OCI-LY1 (cell line): ENCODE results near the gene AGAP9.
"Not testable (repeated sequence)": the region's sequence is repeated elsewhere in the genome, so short reads cannot be mapped to it uniquely, and the experiment has no call there.

Experiments used
- CTCF ChIP-seq: fragments of 200-600 bp; sonication (generic), shearing (Covaris generic); IDR thresholded peaks from 2 replicates; pipeline ENCODE4 v1.5.1; 2017; ENCODE audit warnings: mild to moderate bottlenecking, antibody characterized with exemption, low read length, moderate library complexity, mixed read lengths
- EZH2 ChIP-seq: fragments of 200-600 bp; sonication (generic), shearing (Covaris generic); IDR thresholded peaks from 2 replicates; pipeline ENCODE4 v1.8.0; 2017; ENCODE audit warnings: borderline replicate concordance, mixed run types, mild to moderate bottlenecking, antibody characterized with exemption, low read length, moderate library complexity, mixed read lengths

- TF ChIP-seq EZH2, CTCF: not testable (repeated sequence)
Measured at GRCh38 chr10:47557616-47558015, 34.2 kb upstream of the AGAP9 start.
